GM19238 (cell line): ENCODE results near the gene RNF150.

Experiments used
- DNase-seq: peaks from one replicate; pipeline ENCODE4 v3.0.0; 2011; ENCODE audit warnings: low spot score; ENCODE audit not compliant: insufficient read length

RNF150 gene

GRCh38 chr4:141028024-141028529, 105.2 kb downstream of the RNF150 start:
- no peak for DNase-seq

- DNase-seq: no peak
Observed at GRCh38 chr4:141027421-141027820, 105.8 kb downstream of the RNF150 start.

- DNase-seq: no peak
Observed at GRCh38 chr4:141026900-141027299, 106.4 kb downstream of the RNF150 start.

- DNase-seq: no peak
Observed at GRCh38 chr4:141023051-141023450, 110.2 kb downstream of the RNF150 start.

- DNase-seq: no peak
Observed at GRCh38 chr4:141022111-141022695, 111.1 kb downstream of the RNF150 start.

GRCh38 chr4:141021397-141022110, 111.7 kb downstream of the RNF150 start:
- no peak for DNase-seq

GRCh38 chr4:141020801-141021261, 112.4 kb downstream of the RNF150 start:
- DNase-seq: no peak

- no peak for DNase-seq
Observed at GRCh38 chr4:141019768-141020167, 113.5 kb downstream of the RNF150 start.

GRCh38 chr4:141016117-141016798, 117.0 kb downstream of the RNF150 start:
- no peak for DNase-seq

- DNase-seq: no peak
Observed at GRCh38 chr4:141013899-141014298, 119.4 kb downstream of the RNF150 start.

GRCh38 chr4:141011901-141012315, 121.4 kb downstream of the RNF150 start:
- DNase-seq: no peak

GRCh38 chr4:141009931-141010330, 123.3 kb downstream of the RNF150 start:
- DNase-seq: no peak

- no peak for DNase-seq
Observed at GRCh38 chr4:141009129-141009528, 124.1 kb downstream of the RNF150 start.

GRCh38 chr4:141006242-141006802, 126.9 kb downstream of the RNF150 start:
- no peak for DNase-seq

GRCh38 chr4:141004823-141005222, 128.4 kb downstream of the RNF150 start:
- DNase-seq: no peak

- DNase-seq: no peak
Observed at GRCh38 chr4:141003193-141003592, 130.1 kb downstream of the RNF150 start.

GRCh38 chr4:141002323-141002805, 130.9 kb downstream of the RNF150 start:
- no peak for DNase-seq

- no peak for DNase-seq
Observed at GRCh38 chr4:140996766-140997165, 136.5 kb downstream of the RNF150 start.

GRCh38 chr4:140995058-140995457, 138.2 kb downstream of the RNF150 start:
- no peak for DNase-seq

GRCh38 chr4:140994015-140994414, 139.3 kb downstream of the RNF150 start:
- no peak for DNase-seq

- no peak for DNase-seq
Observed at GRCh38 chr4:140993370-140993769, 139.9 kb downstream of the RNF150 start.

- no peak for DNase-seq
Observed at GRCh38 chr4:140989944-140990343, 143.3 kb downstream of the RNF150 start.
